ENCODE results near the gene CAMK2B. TPM values are rescaled to one million over a fixed set of nuclear protein-coding genes. Genes with fewer than 3 reads are reported as not detected.

The CAMK2B gene
- polyA plus RNA-seq, 2 donors = 0.33 to 1.2 TPM

DNA sequence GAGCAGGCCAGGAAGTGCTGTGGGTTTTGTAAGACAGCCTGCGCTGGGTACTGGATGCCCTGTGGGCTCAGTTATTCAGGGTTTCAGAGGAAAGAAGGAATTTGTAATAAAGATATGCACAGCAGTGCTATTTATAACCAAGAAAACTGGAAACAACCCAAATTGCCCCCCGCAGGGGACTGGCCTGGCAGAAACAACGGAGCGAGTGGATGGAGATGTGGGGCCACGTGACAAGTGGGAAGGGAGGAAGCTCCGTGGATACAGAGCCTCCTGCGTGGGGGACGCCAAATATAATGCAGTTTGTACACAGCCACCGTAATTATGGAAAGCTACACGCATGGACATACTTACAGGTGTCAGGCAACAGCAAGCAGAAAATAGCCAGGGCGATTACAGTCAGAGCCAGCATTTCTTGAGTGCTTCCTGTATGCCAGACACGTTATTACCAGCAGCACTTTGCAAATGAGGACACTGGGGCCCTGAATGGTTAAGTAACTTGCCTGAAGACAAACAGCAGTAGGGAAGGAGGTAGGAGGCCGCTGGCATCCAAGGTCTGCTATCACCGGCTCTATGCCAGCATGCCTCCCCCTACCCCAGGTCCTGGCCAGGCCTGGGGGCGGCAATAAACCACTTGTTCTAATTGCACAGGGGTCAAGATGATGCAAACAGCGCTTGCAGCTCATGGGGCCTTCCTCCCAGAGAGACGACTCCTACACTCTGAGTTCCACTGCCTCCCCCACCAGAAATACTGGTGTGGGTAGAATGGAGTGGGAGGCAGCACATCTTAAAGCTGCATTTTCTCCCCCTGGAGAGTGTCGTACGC, 8.7 kb upstream of the CAMK2B start:
- Histone ChIP-seq H3K36me3 (ENCODE audit: control insufficient read depth in 2 of 2, insufficient read depth in 2 of 2, low read length in 1 of 2) (no peaks in the 10 kb centered on the region), H3K27ac (ENCODE audit: low read depth in 2 of 2, low read length in 1 of 2) (no peak overlapping the region), H3K27me3 (ENCODE audit: control insufficient read depth in 1 of 2, insufficient read depth in 2 of 2, low read length in 2 of 2) (no peaks in the 10 kb centered on the region), H3K4me3 (ENCODE audit: low read depth in 1 of 2, low read length in 2 of 2) (no peak overlapping the region), H3K4me1 (ENCODE audit: control insufficient read depth in 2 of 2, insufficient read depth in 2 of 2, low read length in 1 of 2) (no peaks in the 10 kb centered on the region), H3K9me3 (ENCODE audit: control insufficient read depth in 2 of 2, insufficient read depth in 1 of 2, low read depth in 1 of 2, low read length in 1 of 2) (peaks cover 2 to 3% of the 10 kb centered on the region in 2 donors)
- 79 to 81% methylated on average over 19 of the region's 19 CpGs for WGBS, 2 donors

DNA sequence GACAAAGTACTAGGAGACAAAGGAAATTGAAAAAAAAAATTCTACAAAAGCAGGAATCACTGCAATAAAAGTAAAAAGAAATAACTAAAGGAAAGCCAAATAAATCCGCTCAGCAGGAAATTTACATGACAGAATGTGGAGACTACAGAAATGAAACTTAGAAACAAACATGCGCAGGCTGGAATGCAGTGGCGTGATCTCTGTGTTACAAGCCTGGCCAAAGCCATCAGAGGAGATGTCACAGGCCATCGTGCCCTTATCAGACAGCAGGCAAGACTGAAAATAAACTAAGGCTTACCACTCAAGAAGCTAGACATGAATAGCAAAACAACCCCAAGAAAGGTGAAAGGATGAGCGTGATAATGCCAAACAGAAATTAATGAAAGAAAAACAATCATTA, 6.3 kb upstream of the CAMK2B start:
- 67 to 69% methylated on average over 5 of the region's 5 CpGs for WGBS, 2 donors
- no peak overlapping the region for H3K27ac ChIP-seq (ENCODE audit: low read depth in 2 of 2, low read length in 1 of 2)

DNA sequence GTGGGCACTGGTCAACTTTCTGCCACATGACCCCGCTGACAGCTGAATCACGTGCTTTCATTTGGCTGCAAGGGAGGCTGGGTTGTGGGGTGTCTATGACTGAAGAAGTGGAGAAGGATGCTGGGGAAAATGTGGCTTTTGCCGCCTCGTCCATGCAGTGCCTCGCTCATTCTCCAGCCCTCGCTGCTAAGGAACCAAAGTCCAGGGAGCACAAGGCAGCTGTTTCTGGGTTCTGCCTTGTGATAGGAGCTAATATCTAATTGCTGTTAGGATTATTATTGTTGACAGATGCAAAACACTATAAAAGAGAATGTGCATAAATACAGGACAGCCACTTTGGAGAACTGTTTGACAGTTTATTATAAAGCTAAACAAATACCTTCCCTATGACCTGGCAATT, 4.9 kb upstream of the CAMK2B start:
- H3K27me3 ChIP-seq (ENCODE audit: control insufficient read depth in 1 of 2, insufficient read depth in 2 of 2, low read length in 2 of 2) = peaks cover 0 to 4% of the 10 kb centered on the region in 2 donors
- no peak overlapping the region for H3K4me3 ChIP-seq (ENCODE audit: low read depth in 1 of 2, low read length in 2 of 2)
- H3K27ac ChIP-seq (ENCODE audit: low read depth in 2 of 2, low read length in 1 of 2) = no peak overlapping the region
- no peaks in the 10 kb centered on the region for H3K4me1 ChIP-seq (ENCODE audit: control insufficient read depth in 2 of 2, insufficient read depth in 2 of 2, low read length in 1 of 2)
- no peaks in the 10 kb centered on the region for H3K9me3 ChIP-seq (ENCODE audit: control insufficient read depth in 2 of 2, insufficient read depth in 1 of 2, low read depth in 1 of 2, low read length in 1 of 2)
- no peaks in the 10 kb centered on the region for H3K36me3 ChIP-seq (ENCODE audit: control insufficient read depth in 2 of 2, insufficient read depth in 2 of 2, low read length in 1 of 2)
- WGBS, 2 donors = 70 to 83% methylated on average over 6 of the region's 6 CpGs

More for the DNA sequence above, 6.3 kb upstream of the CAMK2B start:
- Histone ChIP-seq H3K4me1 (ENCODE audit: control insufficient read depth in 2 of 2, insufficient read depth in 2 of 2, low read length in 1 of 2) (no peaks in the 10 kb centered on the region), H3K4me3 (ENCODE audit: low read depth in 1 of 2, low read length in 2 of 2) (no peak overlapping the region), H3K27me3 (ENCODE audit: control insufficient read depth in 1 of 2, insufficient read depth in 2 of 2, low read length in 2 of 2) (no peaks in the 10 kb centered on the region), H3K36me3 (ENCODE audit: control insufficient read depth in 2 of 2, insufficient read depth in 2 of 2, low read length in 1 of 2) (no peaks in the 10 kb centered on the region), H3K9me3 (ENCODE audit: control insufficient read depth in 2 of 2, insufficient read depth in 1 of 2, low read depth in 1 of 2, low read length in 1 of 2) (peaks cover 2 to 3% of the 10 kb centered on the region in 2 donors)

DNA sequence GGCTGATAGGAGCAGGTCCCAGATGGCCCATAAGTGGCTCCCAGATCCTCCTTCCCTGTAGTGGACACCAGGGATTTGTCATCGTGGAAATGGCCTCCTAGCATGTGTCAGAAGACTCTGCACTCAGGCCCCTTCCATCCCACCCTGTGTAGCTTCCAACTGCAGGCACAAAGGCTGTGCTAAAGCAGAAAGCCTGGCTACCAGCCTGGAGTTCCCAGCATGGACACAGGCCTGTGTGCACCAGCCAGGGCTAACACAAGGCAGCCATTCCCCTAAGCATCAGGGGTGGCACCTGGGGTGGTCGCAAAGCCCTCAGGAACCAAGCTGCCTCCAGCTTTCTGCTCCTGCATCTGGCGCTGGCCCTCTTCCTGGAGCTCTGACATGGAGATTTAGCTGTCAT, 4.5 kb upstream of the CAMK2B start:
- peaks cover 0 to 2% of the 10 kb centered on the region in 2 donors for H3K4me1 ChIP-seq (ENCODE audit: control insufficient read depth in 2 of 2, insufficient read depth in 2 of 2, low read length in 1 of 2)
- no peaks in the 10 kb centered on the region for H3K9me3 ChIP-seq (ENCODE audit: control insufficient read depth in 2 of 2, insufficient read depth in 1 of 2, low read depth in 1 of 2, low read length in 1 of 2)
- H3K36me3 ChIP-seq (ENCODE audit: control insufficient read depth in 2 of 2, insufficient read depth in 2 of 2, low read length in 1 of 2) = no peaks in the 10 kb centered on the region
- H3K27ac ChIP-seq (ENCODE audit: low read depth in 2 of 2, low read length in 1 of 2) = no peak overlapping the region
- peaks cover 0 to 4% of the 10 kb centered on the region in 2 donors for H3K27me3 ChIP-seq (ENCODE audit: control insufficient read depth in 1 of 2, insufficient read depth in 2 of 2, low read length in 2 of 2)
- no peak overlapping the region for H3K4me3 ChIP-seq (ENCODE audit: low read depth in 1 of 2, low read length in 2 of 2)
- WGBS, 2 donors = 64 to 88% methylated on average over 3 of the region's 3 CpGs

DNA sequence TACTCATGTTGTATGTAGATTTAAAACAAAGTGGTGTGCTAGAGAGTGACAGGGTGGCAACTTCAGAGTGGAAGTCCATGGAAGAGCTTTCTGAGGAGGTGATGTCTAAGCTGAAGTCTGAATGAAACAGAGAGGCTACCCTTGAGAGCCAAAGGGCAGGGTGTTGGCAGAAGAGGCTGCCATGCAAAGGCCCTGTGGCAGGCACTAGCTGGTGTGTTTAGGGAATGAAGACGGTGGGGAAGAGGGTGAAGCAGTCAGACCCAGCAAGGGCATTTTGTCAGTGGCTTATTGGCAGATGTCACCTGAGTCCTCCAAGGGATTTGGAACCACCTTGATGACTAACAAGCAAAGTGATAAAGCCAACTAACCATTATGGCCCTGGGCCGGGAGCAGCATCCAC, 3.7 kb upstream of the CAMK2B start:
- H3K36me3 ChIP-seq (ENCODE audit: control insufficient read depth in 2 of 2, insufficient read depth in 2 of 2, low read length in 1 of 2) = no peaks in the 10 kb centered on the region
- H3K4me1 ChIP-seq (ENCODE audit: control insufficient read depth in 2 of 2, insufficient read depth in 2 of 2, low read length in 1 of 2) = peaks cover 0 to 2% of the 10 kb centered on the region in 2 donors
- 56 to 82% methylated on average over 2 of the region's 2 CpGs for WGBS, 2 donors
- no peaks in the 10 kb centered on the region for H3K9me3 ChIP-seq (ENCODE audit: control insufficient read depth in 2 of 2, insufficient read depth in 1 of 2, low read depth in 1 of 2, low read length in 1 of 2)
- no peak overlapping the region for H3K27ac ChIP-seq (ENCODE audit: low read depth in 2 of 2, low read length in 1 of 2)
- no peak overlapping the region for H3K4me3 ChIP-seq (ENCODE audit: low read depth in 1 of 2, low read length in 2 of 2)
- H3K27me3 ChIP-seq (ENCODE audit: control insufficient read depth in 1 of 2, insufficient read depth in 2 of 2, low read length in 2 of 2) = peaks cover 0 to 9% of the 10 kb centered on the region in 2 donors

DNA sequence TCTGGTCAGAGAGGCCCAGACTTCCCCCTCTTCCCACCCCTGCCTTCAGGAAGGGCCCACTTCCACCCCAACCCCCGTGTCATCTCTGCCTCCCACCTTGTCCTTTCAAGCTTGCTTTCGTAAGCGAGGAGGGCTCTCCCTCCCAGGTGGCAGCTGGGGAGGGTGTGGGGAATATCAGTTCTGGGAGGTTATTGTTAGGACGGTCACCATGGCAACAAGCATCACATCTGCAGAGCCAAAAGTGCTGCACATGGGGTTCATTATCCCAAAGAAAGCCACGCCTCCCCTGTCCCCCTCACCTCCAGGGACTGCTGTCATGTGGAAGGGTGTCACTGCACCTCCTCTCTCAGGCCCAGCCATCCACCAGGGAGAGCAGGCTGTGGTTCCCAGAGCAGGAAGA, 2.6 kb upstream of the CAMK2B start:
- Histone ChIP-seq H3K27ac (ENCODE audit: low read depth in 2 of 2, low read length in 1 of 2) (no peak overlapping the region), H3K27me3 (ENCODE audit: control insufficient read depth in 1 of 2, insufficient read depth in 2 of 2, low read length in 2 of 2) (peaks cover 0 to 9% of the 10 kb centered on the region in 2 donors), H3K36me3 (ENCODE audit: control insufficient read depth in 2 of 2, insufficient read depth in 2 of 2, low read length in 1 of 2) (no peaks in the 10 kb centered on the region), H3K4me3 (ENCODE audit: low read depth in 1 of 2, low read length in 2 of 2) (no peak overlapping the region), H3K9me3 (ENCODE audit: control insufficient read depth in 2 of 2, insufficient read depth in 1 of 2, low read depth in 1 of 2, low read length in 1 of 2) (no peaks in the 10 kb centered on the region), H3K4me1 (ENCODE audit: control insufficient read depth in 2 of 2, insufficient read depth in 2 of 2, low read length in 1 of 2) (peaks cover 0 to 2% of the 10 kb centered on the region in 2 donors)
- WGBS, 2 donors = 76 to 85% methylated on average over 5 of the region's 5 CpGs

DNA sequence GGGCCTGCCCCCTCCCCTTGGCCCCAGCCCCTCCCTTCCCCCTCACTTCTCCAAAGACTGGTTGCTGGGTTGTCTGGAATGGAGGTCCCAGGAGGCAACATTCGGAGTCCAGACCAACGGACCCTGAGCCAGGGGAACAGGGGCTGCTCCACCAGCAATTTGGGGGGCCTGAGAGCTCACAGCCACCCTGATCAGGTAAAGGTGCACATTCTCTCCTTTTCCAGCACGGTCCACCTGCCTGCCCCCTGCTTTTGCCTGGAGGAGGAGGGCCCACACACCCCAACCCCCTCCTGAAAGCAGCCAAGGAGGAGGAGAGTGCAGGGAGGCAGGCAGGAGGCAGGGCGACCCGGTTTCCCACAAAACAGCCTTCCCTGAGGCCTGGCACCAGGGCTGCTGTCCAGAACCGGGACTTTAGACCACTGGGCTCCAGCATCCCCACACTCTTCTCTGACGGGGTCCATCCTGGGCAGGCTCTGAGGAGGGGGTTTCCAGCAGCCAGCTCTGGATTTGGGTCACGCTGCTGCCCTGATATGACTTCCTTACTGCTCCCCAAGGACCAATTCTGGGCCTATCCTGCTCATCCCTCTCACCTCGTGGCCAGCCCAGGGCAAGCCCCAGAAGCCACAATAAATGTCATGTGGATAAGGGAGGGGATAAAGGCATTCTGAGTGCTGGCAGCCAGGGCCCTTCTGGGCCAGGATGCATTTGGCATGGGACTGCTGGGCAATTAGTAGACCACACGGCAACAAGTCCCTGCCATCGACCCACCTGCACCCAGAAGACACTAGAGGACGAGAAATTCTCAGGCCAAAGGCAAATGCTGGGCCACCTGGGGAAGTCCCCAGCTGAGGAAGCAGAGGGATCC, 1.1 kb upstream of the CAMK2B start:
- Histone ChIP-seq H3K4me3 (ENCODE audit: low read depth in 1 of 2, low read length in 2 of 2) (no peak overlapping the region), H3K27ac (ENCODE audit: low read depth in 2 of 2, low read length in 1 of 2) (no peak overlapping the region), H3K4me1 (ENCODE audit: control insufficient read depth in 2 of 2, insufficient read depth in 2 of 2, low read length in 1 of 2) (peaks cover 0 to 2% of the 10 kb centered on the region in 2 donors), H3K9me3 (ENCODE audit: control insufficient read depth in 2 of 2, insufficient read depth in 1 of 2, low read depth in 1 of 2, low read length in 1 of 2) (no peaks in the 10 kb centered on the region), H3K27me3 (ENCODE audit: control insufficient read depth in 1 of 2, insufficient read depth in 2 of 2, low read length in 2 of 2) (peaks cover 0 to 9% of the 10 kb centered on the region in 2 donors), H3K36me3 (ENCODE audit: control insufficient read depth in 2 of 2, insufficient read depth in 2 of 2, low read length in 1 of 2) (no peaks in the 10 kb centered on the region)
- 56 to 65% methylated on average over 12 of the region's 12 CpGs for WGBS, 2 donors

DNA sequence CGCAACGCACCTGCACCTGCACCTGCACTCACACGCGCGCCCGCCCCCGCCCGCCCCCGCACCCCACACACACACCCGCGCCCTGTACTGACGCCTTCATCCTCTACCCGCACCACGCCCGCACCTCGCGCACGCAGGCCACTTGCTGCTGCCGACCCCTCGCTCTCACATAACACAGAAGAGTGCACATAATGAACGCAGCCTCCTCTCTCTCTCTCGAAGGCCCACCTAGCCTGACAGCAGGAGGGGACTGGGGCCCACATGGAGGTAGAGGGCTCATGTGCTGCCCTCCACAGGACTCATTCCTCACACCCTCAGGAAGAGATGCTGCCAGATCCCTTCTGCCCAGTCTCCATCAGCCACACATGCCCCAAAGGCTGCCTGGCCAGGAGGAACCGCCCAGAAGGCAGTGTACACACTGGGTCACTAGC, 432 bp upstream of the CAMK2B start:
- H3K9me3 ChIP-seq (ENCODE audit: control insufficient read depth in 2 of 2, insufficient read depth in 1 of 2, low read depth in 1 of 2, low read length in 1 of 2) = no peaks in the 10 kb centered on the region
- no peak overlapping the region for H3K27ac ChIP-seq (ENCODE audit: low read depth in 2 of 2, low read length in 1 of 2)
- 3% methylated on average over 19 to 23 of the region's 23 CpGs for WGBS, 2 donors
- peak overlapping the region in 1 of 2 donors; percentile 53 for H3K4me3 ChIP-seq (ENCODE audit: low read depth in 1 of 2, low read length in 2 of 2)
- peaks cover 0 to 2% of the 10 kb centered on the region in 2 donors for H3K4me1 ChIP-seq (ENCODE audit: control insufficient read depth in 2 of 2, insufficient read depth in 2 of 2, low read length in 1 of 2)
- no peaks in the 10 kb centered on the region for H3K36me3 ChIP-seq (ENCODE audit: control insufficient read depth in 2 of 2, insufficient read depth in 2 of 2, low read length in 1 of 2)
- H3K27me3 ChIP-seq (ENCODE audit: control insufficient read depth in 1 of 2, insufficient read depth in 2 of 2, low read length in 2 of 2) = peaks cover 0 to 9% of the 10 kb centered on the region in 2 donors

DNA sequence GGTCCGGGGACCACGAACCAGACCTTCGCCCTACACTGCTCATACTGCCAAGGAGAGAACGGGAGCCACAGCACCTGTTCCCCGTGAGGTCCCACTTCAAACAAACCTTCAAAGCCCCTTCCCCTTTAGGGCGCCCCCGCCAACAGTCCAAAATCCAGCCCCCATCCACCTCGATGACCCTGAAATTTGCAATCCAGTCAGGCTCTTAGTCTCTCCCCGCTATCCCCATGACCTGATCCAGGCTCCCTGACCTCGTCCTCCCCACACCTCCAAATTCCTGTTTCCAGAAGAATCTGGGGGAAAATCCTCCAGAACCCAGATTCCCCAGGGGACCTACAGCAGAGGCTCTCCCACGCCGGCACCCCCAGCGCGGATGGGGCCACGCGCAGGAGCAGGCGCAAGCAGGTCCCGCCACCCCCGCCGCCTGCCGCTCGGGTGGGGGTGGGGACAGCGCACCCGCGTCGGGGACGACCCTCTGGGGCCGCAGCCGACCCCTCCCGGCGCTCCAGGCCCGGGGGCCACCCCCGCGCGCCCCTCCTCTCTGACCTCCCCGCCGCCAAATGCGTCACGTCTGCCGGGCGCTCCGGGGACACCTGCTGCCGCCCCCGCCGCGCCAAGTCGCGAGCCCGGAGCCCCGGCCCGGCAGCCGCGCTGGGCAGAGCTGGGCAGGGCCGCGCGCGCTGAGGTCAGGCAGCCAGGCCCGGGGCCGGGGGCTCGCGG, 753 bp downstream of the CAMK2B start:
- peaks cover 0 to 2% of the 10 kb centered on the region in 2 donors for H3K4me1 ChIP-seq (ENCODE audit: control insufficient read depth in 2 of 2, insufficient read depth in 2 of 2, low read length in 1 of 2)
- WGBS, 2 donors = 5 to 9% methylated on average over 43 to 61 of the region's 61 CpGs
- H3K9me3 ChIP-seq (ENCODE audit: control insufficient read depth in 2 of 2, insufficient read depth in 1 of 2, low read depth in 1 of 2, low read length in 1 of 2) = no peaks in the 10 kb centered on the region
- no peak overlapping the region for H3K27ac ChIP-seq (ENCODE audit: low read depth in 2 of 2, low read length in 1 of 2)
- H3K27me3 ChIP-seq (ENCODE audit: control insufficient read depth in 1 of 2, insufficient read depth in 2 of 2, low read length in 2 of 2) = peaks cover 0 to 9% of the 10 kb centered on the region in 2 donors
- peak overlapping the region in 1 of 2 donors; percentile 53 for H3K4me3 ChIP-seq (ENCODE audit: low read depth in 1 of 2, low read length in 2 of 2)
- no peaks in the 10 kb centered on the region for H3K36me3 ChIP-seq (ENCODE audit: control insufficient read depth in 2 of 2, insufficient read depth in 2 of 2, low read length in 1 of 2)
